ENCODE measurements around the gene MRPL51.

Gene MRPL51

DNA sequence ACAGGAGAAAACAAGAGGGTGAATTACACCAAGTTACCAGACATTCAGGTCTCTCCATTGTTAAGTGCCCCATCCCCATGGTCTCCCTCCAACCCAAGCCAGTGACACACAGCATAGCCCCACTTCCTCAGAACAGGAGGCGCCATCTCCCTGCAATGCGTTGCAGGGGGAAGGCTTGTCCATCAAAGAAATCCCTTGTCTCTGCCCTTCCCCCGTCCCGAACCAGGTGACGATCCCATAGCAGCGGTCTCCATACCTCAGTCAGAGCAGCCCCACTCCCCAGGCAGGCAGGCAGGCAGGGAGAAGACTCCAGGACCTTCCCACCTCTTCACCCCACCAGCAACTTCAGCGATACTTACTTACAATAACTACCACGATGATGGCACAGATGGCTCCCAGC, 28.5 kb downstream of the MRPL51 start:
- H3K23ac ChIP-seq (ENCODE audit: low read length) = no peak overlapping the region
- H3K36me3 ChIP-seq (ENCODE audit: control insufficient read depth in 1 of 2, insufficient read depth in 2 of 2, low read length in 2 of 2) = peaks cover 31 to 44% of the 10 kb centered on the region in 2 experiments
- H2BK5ac ChIP-seq (ENCODE audit: low read depth, low read length, poor library complexity) = no peak overlapping the region
- no peak overlapping the region for H3K18ac ChIP-seq (ENCODE audit: low read length)
- no CpG with 5 or more reads among the region's 8 CpGs for WGBS (ENCODE audit: extremely low coverage, insufficient coverage, insufficient read length)
- no peak overlapping the region for H4K8ac ChIP-seq (ENCODE audit: low read depth, low read length)
- no peak overlapping the region for H3K4ac ChIP-seq (ENCODE audit: low read depth, low read length)
- no peak overlapping the region for H3K14ac ChIP-seq (ENCODE audit: low read length)
- no peak overlapping the region for H4K12ac ChIP-seq (ENCODE audit: low read depth, low read length)
- no peaks in the 10 kb centered on the region for H3K27me3 ChIP-seq (ENCODE audit: insufficient read depth, low read length)
- H2AK5ac ChIP-seq (ENCODE audit: low read length) = no peak overlapping the region
- no peak overlapping the region for H4K91ac ChIP-seq (ENCODE audit: low read depth, low read length)
- no peak overlapping the region for H2BK12ac ChIP-seq (ENCODE audit: low read length)
- H3K79me2 ChIP-seq (ENCODE audit: control insufficient read depth, insufficient read depth, low read length, poor library complexity) = no peaks in the 10 kb centered on the region
- H2BK120ac ChIP-seq (ENCODE audit: insufficient read depth, low read length, poor library complexity) = no peak overlapping the region
- DNase-seq = no peak
- no peak overlapping the region for H3K4me3 ChIP-seq (ENCODE audit: low read depth, low read length)
- H3K9ac ChIP-seq (ENCODE audit: low read length) = no peak overlapping the region
- H3K79me1 ChIP-seq (ENCODE audit: low read length) = no peaks in the 10 kb centered on the region
- no peak overlapping the region for H3K27ac ChIP-seq (ENCODE audit: low read depth, low read length)
- peaks cover under 1% of the 10 kb centered on the region in 2 experiments for H3K4me1 ChIP-seq (ENCODE audit: control insufficient read depth in 1 of 2, insufficient read depth in 2 of 2, low read length in 2 of 2)
- peaks cover 3% of the 10 kb centered on the region for H3K9me3 ChIP-seq (ENCODE audit: insufficient read depth, low read depth, low read length)
- H2AFZ ChIP-seq (ENCODE audit: insufficient read depth, low read length, poor library complexity) = no peak overlapping the region
- H3K4me2 ChIP-seq (ENCODE audit: low read length) = no peak overlapping the region

- Histone ChIP-seq H3K79me1 (ENCODE audit: low read length) (no peaks in the 10 kb centered on the region), H3K27ac (ENCODE audit: low read depth, low read length) (no peak overlapping the region), H4K12ac (ENCODE audit: low read depth, low read length) (no peak overlapping the region), H3K27me3 (ENCODE audit: insufficient read depth, low read length) (no peaks in the 10 kb centered on the region), H2BK5ac (ENCODE audit: low read depth, low read length, poor library complexity) (no peak overlapping the region), H2BK120ac (ENCODE audit: insufficient read depth, low read length, poor library complexity) (no peak overlapping the region), H3K79me2 (ENCODE audit: control insufficient read depth, insufficient read depth, low read length, poor library complexity) (no peaks in the 10 kb centered on the region), H2AFZ (ENCODE audit: insufficient read depth, low read length, poor library complexity) (no peak overlapping the region), H3K18ac (ENCODE audit: low read length) (no peak overlapping the region), H3K4me3 (ENCODE audit: low read depth, low read length) (no peak overlapping the region), H3K9me3 (ENCODE audit: insufficient read depth, low read depth, low read length) (peaks cover 3% of the 10 kb centered on the region), H4K8ac (ENCODE audit: low read depth, low read length) (no peak overlapping the region), H2AK5ac (ENCODE audit: low read length) (no peak overlapping the region), H3K23ac (ENCODE audit: low read length) (no peak overlapping the region), H4K91ac (ENCODE audit: low read depth, low read length) (no peak overlapping the region), H3K14ac (ENCODE audit: low read length) (no peak overlapping the region), H3K4ac (ENCODE audit: low read depth, low read length) (no peak overlapping the region), H2BK12ac (ENCODE audit: low read length) (no peak overlapping the region), H3K4me2 (ENCODE audit: low read length) (no peak overlapping the region), H3K36me3 (ENCODE audit: control insufficient read depth in 1 of 2, insufficient read depth in 2 of 2, low read length in 2 of 2) (peaks cover 31 to 44% of the 10 kb centered on the region in 2 experiments), H3K4me1 (ENCODE audit: control insufficient read depth in 1 of 2, insufficient read depth in 2 of 2, low read length in 2 of 2) (no peaks in the 10 kb centered on the region), H3K9ac (ENCODE audit: low read length) (no peak overlapping the region)
- WGBS (ENCODE audit: extremely low coverage, insufficient coverage, insufficient read length) = no CpG with 5 or more reads among the region's 6 CpGs
- DNase-seq = no peak
Measured at GRCh38 chr12:6463858-6464257, 29.2 kb downstream of the MRPL51 start.

DNA sequence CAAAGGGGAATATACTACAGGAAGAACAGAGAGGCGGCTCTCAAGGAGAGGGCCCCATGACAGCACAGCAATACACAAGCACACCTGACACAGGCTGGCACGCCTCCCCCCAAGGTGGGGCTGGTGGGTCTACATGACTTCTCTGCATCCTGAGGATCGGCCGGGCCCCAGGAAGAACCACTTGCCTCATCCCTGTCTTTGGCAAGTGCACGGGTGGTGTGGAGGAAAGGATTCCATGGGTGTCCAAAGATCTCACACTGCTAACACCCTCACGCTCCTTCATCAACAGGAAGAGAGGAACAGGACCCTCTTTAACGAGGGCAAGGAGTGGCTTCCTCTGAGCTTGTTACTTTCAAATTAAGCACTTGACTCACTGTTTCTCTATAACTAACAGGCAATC, 29.8 kb downstream of the MRPL51 start:
- Histone ChIP-seq H2BK12ac (ENCODE audit: low read length) (no peak overlapping the region), H3K27ac (ENCODE audit: low read depth, low read length) (no peak overlapping the region), H3K4me1 (ENCODE audit: control insufficient read depth in 1 of 2, insufficient read depth in 2 of 2, low read length in 2 of 2) (no peaks in the 10 kb centered on the region), H4K91ac (ENCODE audit: low read depth, low read length) (no peak overlapping the region), H4K8ac (ENCODE audit: low read depth, low read length) (no peak overlapping the region), H3K27me3 (ENCODE audit: insufficient read depth, low read length) (no peaks in the 10 kb centered on the region), H4K12ac (ENCODE audit: low read depth, low read length) (no peak overlapping the region), H3K23ac (ENCODE audit: low read length) (no peak overlapping the region), H3K36me3 (ENCODE audit: control insufficient read depth in 1 of 2, insufficient read depth in 2 of 2, low read length in 2 of 2) (peaks cover 31 to 47% of the 10 kb centered on the region in 2 experiments), H3K4ac (ENCODE audit: low read depth, low read length) (no peak overlapping the region), H3K79me1 (ENCODE audit: low read length) (no peaks in the 10 kb centered on the region), H3K79me2 (ENCODE audit: control insufficient read depth, insufficient read depth, low read length, poor library complexity) (no peaks in the 10 kb centered on the region), H3K18ac (ENCODE audit: low read length) (no peak overlapping the region), H3K9ac (ENCODE audit: low read length) (no peak overlapping the region), H3K4me3 (ENCODE audit: low read depth, low read length) (no peak overlapping the region), H2BK5ac (ENCODE audit: low read depth, low read length, poor library complexity) (no peak overlapping the region), H2BK120ac (ENCODE audit: insufficient read depth, low read length, poor library complexity) (no peak overlapping the region), H2AFZ (ENCODE audit: insufficient read depth, low read length, poor library complexity) (no peak overlapping the region), H3K9me3 (ENCODE audit: insufficient read depth, low read depth, low read length) (peaks cover 3% of the 10 kb centered on the region), H2AK5ac (ENCODE audit: low read length) (no peak overlapping the region), H3K14ac (ENCODE audit: low read length) (no peak overlapping the region), H3K4me2 (ENCODE audit: low read length) (no peak overlapping the region)
- DNase-seq = no peak
- no CpG with 5 or more reads among the region's 7 CpGs for WGBS (ENCODE audit: extremely low coverage, insufficient coverage, insufficient read length)

DNA sequence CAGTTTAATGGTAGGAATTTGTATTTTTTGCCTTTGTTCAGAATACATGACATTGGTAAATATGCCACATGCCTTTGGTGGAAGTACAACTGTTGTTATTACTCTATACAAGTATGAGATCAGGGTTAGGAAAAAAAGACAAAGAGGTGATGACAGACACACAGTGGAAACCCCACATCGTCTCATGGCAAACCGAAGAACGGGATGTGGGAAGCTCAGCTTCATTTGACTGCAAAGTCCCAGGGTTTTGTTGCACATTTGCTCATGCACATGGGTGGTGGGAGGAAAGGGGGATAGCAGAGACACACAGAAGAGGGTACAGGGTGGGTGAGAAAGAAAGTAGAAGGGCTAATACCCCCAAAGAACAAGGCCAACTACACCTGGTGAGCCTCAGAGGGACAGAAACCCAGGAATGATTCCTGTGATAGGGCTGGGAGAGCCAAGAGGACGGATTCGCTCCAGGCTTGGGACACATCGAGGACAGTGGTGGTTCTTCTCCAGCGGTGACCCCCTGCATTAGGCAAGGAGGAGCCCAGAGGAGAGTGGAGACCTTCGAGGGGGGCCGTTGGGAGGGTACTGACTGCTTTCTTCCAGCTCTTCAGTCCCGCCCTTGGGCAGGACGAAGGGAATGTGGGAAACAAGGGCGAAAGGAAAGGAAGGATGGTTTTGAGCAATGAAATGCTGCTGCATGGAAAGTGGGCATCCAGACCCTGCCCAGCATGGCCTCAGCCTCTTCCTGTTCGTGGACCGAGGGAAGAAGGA, 30.6 kb downstream of the MRPL51 start:
- H2BK5ac ChIP-seq (ENCODE audit: low read depth, low read length, poor library complexity) = no peak overlapping the region
- no peak overlapping the region for H3K23ac ChIP-seq (ENCODE audit: low read length)
- no peaks in the 10 kb centered on the region for H3K4me1 ChIP-seq (ENCODE audit: control insufficient read depth in 1 of 2, insufficient read depth in 2 of 2, low read length in 2 of 2)
- H3K4ac ChIP-seq (ENCODE audit: low read depth, low read length) = no peak overlapping the region
- H3K4me3 ChIP-seq (ENCODE audit: low read depth, low read length) = no peak overlapping the region
- WGBS (ENCODE audit: extremely low coverage, insufficient coverage, insufficient read length) = no CpG with 5 or more reads among the region's 14 CpGs
- H2BK12ac ChIP-seq (ENCODE audit: low read length) = no peak overlapping the region
- H4K12ac ChIP-seq (ENCODE audit: low read depth, low read length) = no peak overlapping the region
- no peaks in the 10 kb centered on the region for H3K79me1 ChIP-seq (ENCODE audit: low read length)
- H4K8ac ChIP-seq (ENCODE audit: low read depth, low read length) = no peak overlapping the region
- no peak overlapping the region for H2BK120ac ChIP-seq (ENCODE audit: insufficient read depth, low read length, poor library complexity)
- H3K4me2 ChIP-seq (ENCODE audit: low read length) = no peak overlapping the region
- no peaks in the 10 kb centered on the region for H3K27me3 ChIP-seq (ENCODE audit: insufficient read depth, low read length)
- peaks cover 3% of the 10 kb centered on the region for H3K9me3 ChIP-seq (ENCODE audit: insufficient read depth, low read depth, low read length)
- H2AK5ac ChIP-seq (ENCODE audit: low read length) = no peak overlapping the region
- H3K36me3 ChIP-seq (ENCODE audit: control insufficient read depth in 1 of 2, insufficient read depth in 2 of 2, low read length in 2 of 2) = peaks cover 31 to 47% of the 10 kb centered on the region in 2 experiments
- H3K9ac ChIP-seq (ENCODE audit: low read length) = no peak overlapping the region
- no peak overlapping the region for H3K14ac ChIP-seq (ENCODE audit: low read length)
- no peak overlapping the region for H2AFZ ChIP-seq (ENCODE audit: insufficient read depth, low read length, poor library complexity)
- no peak overlapping the region for H3K18ac ChIP-seq (ENCODE audit: low read length)
- H3K27ac ChIP-seq (ENCODE audit: low read depth, low read length) = no peak overlapping the region
- no peak overlapping the region for H4K91ac ChIP-seq (ENCODE audit: low read depth, low read length)
- DNase-seq = peak in 1 of 2 donors; percentile 10
- no peaks in the 10 kb centered on the region for H3K79me2 ChIP-seq (ENCODE audit: control insufficient read depth, insufficient read depth, low read length, poor library complexity)
